A549 (cell line): ENCODE data around the gene ZNF804B. TPM values are rescaled to one million over a fixed set of nuclear protein-coding genes. Genes with fewer than 3 reads are reported as not detected.

Experiments
- ATAC-seq, 2 experiments: fragments of 200-7000 bp in 1 of 2; fragments of >200 bp in 1 of 2; cut with Nextera tagmentation in 1 of 2; cut with Tn5 transposase in 1 of 2; 3 replicates each; pipeline versions ENCODE4 v1.8.0 to v1.9.1; 2018 to 2020; ENCODE audit warnings: mild to moderate bottlenecking in 1 of 2, moderate library complexity in 1 of 2
- CTCF ChIA-PET: fragments of 300-600 bp; sonication (Branson Sonifier 250); formaldehyde crosslinking; extraction: SDS; loops from one replicate; lab custom pipeline; 2021; ENCODE audit warnings: antibody characterized with exemption, inconsistent platforms; lab: Yijun Ruan, JAX
- POLR2A ChIA-PET: fragments of 350-600 bp; formaldehyde crosslinking; extraction: SDS; loops from one replicate; lab custom pipeline; 2021; ENCODE audit warnings: antibody characterized with exemption, inconsistent platforms; lab: Yijun Ruan, JAX
- DNase-seq, 2 experiments: peaks; one replicate each; pipeline versions ENCODE4 v3.0.0 to v3.0.0-alpha.2; 2011 to 2016; ENCODE audit warnings: low read depth in 1 of 2, low spot score in 1 of 2
- FAIRE-seq: peaks from 2 replicates; lab custom pipeline; 2011; peaks lifted over from hg19 to GRCh38; lab: Jason Lieb, UNC
- H3K27ac ChIP-seq, 2 experiments: fragments of >200 bp; sonication (Bioruptor Twin); formaldehyde crosslinking; 3 replicates each; pipeline ENCODE4 v1.5.1; 2016 to 2017
- H3K4me1 ChIP-seq: fragments of >200 bp; sonication (Bioruptor Twin); formaldehyde crosslinking; 3 replicates; pipeline ENCODE4 v1.6.1; 2016
- H3K4me2 ChIP-seq: fragments of >200 bp; sonication (Bioruptor Twin); formaldehyde crosslinking; 3 replicates; pipeline ENCODE4 v1.6.1; 2016
- H3K4me3 ChIP-seq: fragments of >200 bp; sonication (Bioruptor Twin); formaldehyde crosslinking; 3 replicates; pipeline ENCODE4 v1.5.1; 2016
- H3K9me3 ChIP-seq: fragments of >200 bp; sonication (Bioruptor Twin); formaldehyde crosslinking; 3 replicates; pipeline ENCODE4 v1.6.1; 2016
- BCL3 ChIP-seq: fragments of >200 bp; sonication (Bioruptor Twin); formaldehyde crosslinking; IDR thresholded peaks from 3 replicates; pipeline ENCODE4 v1.6.1; 2016
- E2F6 ChIP-seq: IDR thresholded peaks from 2 replicates; pipeline ENCODE4 v1.6.1; 2012; ENCODE audit warnings: low read depth, borderline replicate concordance
- EHF ChIP-seq: fragments of 250-450 bp; sonication (Bioruptor Pico); IDR thresholded peaks from 2 replicates; pipeline ENCODE4 v1.5.0; 2020; ENCODE audit warnings: mild to moderate bottlenecking
- ESRRA ChIP-seq: fragments of 150-350 bp; IDR thresholded peaks from 2 replicates; pipeline ENCODE4 v1.6.1; 2014; ENCODE audit warnings: mild to moderate bottlenecking, low read length, borderline replicate concordance
- GATA3 ChIP-seq: IDR thresholded peaks from 2 replicates; pipeline ENCODE4 v1.6.1; 2012; ENCODE audit warnings: borderline replicate concordance
- HMGXB4 ChIP-seq: fragments of 250-450 bp; sonication (Bioruptor Pico); IDR thresholded peaks from 2 replicates; pipeline ENCODE4 v1.5.0; 2021; ENCODE audit warnings: mild to moderate bottlenecking, moderate library complexity, borderline replicate concordance
- HOXA7 ChIP-seq: fragments of 250-450 bp; sonication (Bioruptor Pico); IDR thresholded peaks from 2 replicates; pipeline ENCODE4 v1.5.0; 2020; ENCODE audit warnings: mild to moderate bottlenecking, moderate library complexity
- HOXB13 ChIP-seq: fragments of 250-450 bp; sonication (Bioruptor Pico); IDR thresholded peaks from 2 replicates; pipeline ENCODE4 v1.5.0; 2020; ENCODE audit warnings: low read depth, mild to moderate bottlenecking, moderate library complexity
- JUN ChIP-seq, 2 experiments: fragments of >200 bp; sonication (Bioruptor Twin); formaldehyde crosslinking; IDR thresholded peaks; 2 replicates in 1 of 2; 3 replicates in 1 of 2; pipeline ENCODE4 v1.6.1; 2016 to 2017
- KDM1A ChIP-seq: fragments of 200-600 bp; sonication (generic); IDR thresholded peaks from 2 replicates; pipeline ENCODE4 v1.6.1; 2016; ENCODE audit warnings: low read depth, mild to moderate bottlenecking
- MAFK ChIP-seq: fragments of 450-650 bp; IDR thresholded peaks from 2 replicates; pipeline ENCODE4 v1.6.1; 2014; ENCODE audit not compliant: partially characterized antibody
- MAX ChIP-seq: IDR thresholded peaks from 2 replicates; pipeline ENCODE4 v1.6.1; 2012
- MAZ ChIP-seq: fragments of 150-350 bp; IDR thresholded peaks from 2 replicates; pipeline ENCODE4 v1.6.1; 2014; ENCODE audit warnings: antibody characterized with exemption, low read depth, low read length, borderline replicate concordance
- NPAS2 ChIP-seq: fragments of 250-450 bp; sonication (Bioruptor Pico); IDR thresholded peaks from 2 replicates; pipeline ENCODE4 v1.8.0; 2022; ENCODE audit warnings: mild to moderate bottlenecking, moderate library complexity, borderline replicate concordance
- NR3C1 ChIP-seq: fragments of >200 bp; sonication (Bioruptor Twin); formaldehyde crosslinking; IDR thresholded peaks from 3 replicates; pipeline ENCODE4 v1.6.1; 2017
- PBX3 ChIP-seq: IDR thresholded peaks from 2 replicates; pipeline ENCODE4 v1.6.1; 2012
- PHF8 ChIP-seq: fragments of 200-600 bp; sonication (generic); IDR thresholded peaks from 2 replicates; pipeline ENCODE4 v1.6.1; 2016; ENCODE audit warnings: low read depth, mild to moderate bottlenecking, antibody characterized with exemption, moderate library complexity, borderline replicate concordance
- RARB ChIP-seq: fragments of 250-450 bp; sonication (Bioruptor Pico); IDR thresholded peaks from 2 replicates; pipeline ENCODE4 v1.8.0; 2021; ENCODE audit warnings: mild to moderate bottlenecking, moderate library complexity
- RFX5 ChIP-seq: fragments of 450-650 bp; IDR thresholded peaks from 2 replicates; pipeline ENCODE4 v1.7.1; 2014; ENCODE audit warnings: antibody characterized with exemption, mild to moderate bottlenecking, moderate library complexity
- SMC3 ChIP-seq: fragments of >200 bp; sonication (Bioruptor Twin); formaldehyde crosslinking; IDR thresholded peaks from 3 replicates; pipeline ENCODE4 v1.6.1; 2018; ENCODE audit warnings: inconsistent platforms
- SREBF2 ChIP-seq: fragments of 450-650 bp; IDR thresholded peaks from 2 replicates; pipeline ENCODE4 v1.6.1; 2014; ENCODE audit warnings: mild to moderate bottlenecking, moderate library complexity
- TFCP2L1 ChIP-seq: fragments of 250-450 bp; sonication (Bioruptor Pico); IDR thresholded peaks from 2 replicates; pipeline ENCODE4 v1.5.0; 2021; ENCODE audit warnings: mild to moderate bottlenecking
- ZFP36 ChIP-seq: fragments of 450-650 bp; IDR thresholded peaks from 2 replicates; pipeline ENCODE4 v1.6.1; 2014; ENCODE audit warnings: borderline replicate concordance; ENCODE audit not compliant: partially characterized antibody
- WGBS: methylation state at CpG from one replicate; pipeline ENCODE4 v1.1.6; 2017; ENCODE audit errors: missing lambda C conversion rate; 5-methylcytosine and 5-hydroxymethylcytosine counted together
- polyA plus RNA-seq, 4 experiments: library from polyadenylated mRNA; depleted of rRNA in 3 of 4; stranded (reverse); fragments of >200 nt; fragmentation: RNase III in 1 of 4; extraction: RNeasy Plus Mini Kit Qiagen cat#74134 plus additional on column Dnase treatment in 1 of 4; gene quantifications; 2 replicates in 3 of 4; 3 replicates in 1 of 4; pipeline ENCODE4 v1.2.3, GENCODE V29; 2011 to 2017

The ZNF804B gene
- polyA plus RNA-seq, 2 of the 4 experiments (the other 2 are of a cell fraction), result not detected

- POLR2A ChIA-PET, result no interaction called here
- no peak overlapping the region for H3K4me3 ChIP-seq
- H3K4me2 ChIP-seq, result no peak overlapping the region
- peaks cover 10% of the 10 kb centered on the region for H3K4me1 ChIP-seq
- ATAC-seq, result no peak
- H3K27ac ChIP-seq, result no peak overlapping the region
- DNase-seq, result no peak
- TF ChIP-seq MAZ, result no peak
- no peak for TF ChIP-seq MAX
- TF ChIP-seq JUN (IDR thresholded peaks at IDR 0.05), result no peak
- FAIRE-seq, result no peak
- WGBS, result 0% methylated on average over 1 of the region's 1 CpG
- no peaks in the 10 kb centered on the region for H3K9me3 ChIP-seq
- CTCF ChIA-PET, result no interaction called here
These were observed 2.3 kb downstream of the ZNF804B start for GRCh38 chr7:88761779-88762178.

- no peak for TF ChIP-seq PHF8
- TF ChIP-seq E2F6, result no peak
- no peak for TF ChIP-seq ESRRA
- no peak for TF ChIP-seq TFCP2L1 (CRISPR knock-in tag)
- no peak for TF ChIP-seq PBX3
- no peak for TF ChIP-seq HOXA7
- TF ChIP-seq NPAS2 (CRISPR knock-in tag), result no peak
- no peak for TF ChIP-seq MAFK
- TF ChIP-seq ZFP36, result no peak
- H3K9me3 ChIP-seq, result no peaks in the 10 kb centered on the region
- WGBS, result 7% methylated on average over 1 of the region's 1 CpG
- H3K27ac ChIP-seq, result no peak overlapping the region
- no peak overlapping the region for H3K4me2 ChIP-seq
- DNase-seq, result no peak
- no peak for FAIRE-seq
- ChIA-PET CTCF (interaction anchor here (1.9 kb wide), 1 partner anchor 19 kb away, joined by 4 read pairs; no protein-coding TSS in a partner anchor), POLR2A (no interaction called here)
- no peak for ATAC-seq
- H3K4me3 ChIP-seq, result no peak overlapping the region
- no peaks in the 10 kb centered on the region for H3K4me1 ChIP-seq
These were observed 11.9 kb downstream of the ZNF804B start for GRCh38 chr7:88771417-88771816.

GRCh38 chr7:88772776-88773175 is 13.3 kb downstream of the ZNF804B start:
- no peaks in the 10 kb centered on the region for H3K4me1 ChIP-seq
- TF ChIP-seq BCL3 (no peak), RARB (CRISPR knock-in tag) (no peak), GATA3 (no peak), KDM1A (no peak), SREBF2 (no peak), SMC3 (no peak), NR3C1 (no peak), MAFK (no peak), HMGXB4 (CRISPR knock-in tag) (no peak), JUN (IDR thresholded peaks at IDR 0.05) (no peak), HOXB13 (CRISPR knock-in tag) (no peak), EHF (CRISPR knock-in tag) (no peak), RFX5 (no peak)
- no peaks in the 10 kb centered on the region for H3K9me3 ChIP-seq
- ChIA-PET POLR2A (no interaction called here), CTCF (interaction anchor here (1.9 kb wide), 1 partner anchor 18 kb away, joined by 4 read pairs; no protein-coding TSS in a partner anchor)
- H3K4me2 ChIP-seq, result no peak overlapping the region
- no peak overlapping the region for H3K27ac ChIP-seq
- no peak overlapping the region for H3K4me3 ChIP-seq
- no peak for DNase-seq
- ATAC-seq, result no peak
- FAIRE-seq, result no peak
